ENCODE results near the gene CADM1. TPM values are rescaled to one million over a fixed set of nuclear protein-coding genes. Genes with fewer than 3 reads are reported as not detected.

Gene CADM1
- total RNA-seq, 2 experiments from 2014 or later, result 59.7 to 89.7 TPM

DNA sequence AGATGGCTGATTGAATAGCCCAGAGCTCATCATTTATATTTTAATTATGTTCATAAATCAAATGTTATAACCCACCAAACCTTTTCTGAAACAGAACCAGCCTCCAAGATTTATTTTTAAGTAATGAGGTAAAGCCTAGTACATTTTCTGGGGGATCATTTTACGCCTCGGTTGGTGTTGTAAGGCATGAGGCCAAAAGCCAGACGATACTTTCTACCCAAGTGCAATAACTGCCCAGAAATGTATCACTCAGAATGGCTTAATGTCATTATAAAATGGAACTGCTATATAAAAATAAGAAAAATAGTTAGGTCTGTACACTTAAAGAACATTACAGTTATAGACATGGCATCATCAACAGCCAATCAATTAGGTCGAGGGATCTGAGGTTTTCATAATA is 283.3 kb downstream of the CADM1 start:
- Histone ChIP-seq H3K27ac (ENCODE audit: low read depth, low read length, poor library complexity, severe bottlenecking) (peak overlapping the region; percentile 89), H3K4me2 (ENCODE audit: low read length) (peak overlapping the region; percentile 72), H3K9me2 (ENCODE audit: insufficient read depth, low read length) (no peaks in the 10 kb centered on the region), H2AFZ (ENCODE audit: low read length) (no peak overlapping the region), H3K36me3 (ENCODE audit: insufficient read depth, low read length) (peaks cover 18% of the 10 kb centered on the region), H3K4me1 (ENCODE audit: insufficient read depth, low read length, poor library complexity, severe bottlenecking) (peaks cover 84% of the 10 kb centered on the region), H3K9me3 (ENCODE audit: low read length) (no peaks in the 10 kb centered on the region), H3K79me2 (ENCODE audit: insufficient read depth, low read depth, low read length) (no peaks in the 10 kb centered on the region), H3K4me3 (ENCODE audit: low read depth, low read length, poor library complexity, severe bottlenecking) (no peak overlapping the region), H4K20me1 (ENCODE audit: insufficient read depth, low read length) (no peaks in the 10 kb centered on the region)
- BruUV-seq (replicated peaks), result no TSS peak
- TF ChIP-seq EZH2phosphoT487 (IDR thresholded peaks at IDR 0.05; ENCODE audit: borderline replicate concordance, low read depth, low read length), result no peak
- TF ChIP-seq, protein P1, sequence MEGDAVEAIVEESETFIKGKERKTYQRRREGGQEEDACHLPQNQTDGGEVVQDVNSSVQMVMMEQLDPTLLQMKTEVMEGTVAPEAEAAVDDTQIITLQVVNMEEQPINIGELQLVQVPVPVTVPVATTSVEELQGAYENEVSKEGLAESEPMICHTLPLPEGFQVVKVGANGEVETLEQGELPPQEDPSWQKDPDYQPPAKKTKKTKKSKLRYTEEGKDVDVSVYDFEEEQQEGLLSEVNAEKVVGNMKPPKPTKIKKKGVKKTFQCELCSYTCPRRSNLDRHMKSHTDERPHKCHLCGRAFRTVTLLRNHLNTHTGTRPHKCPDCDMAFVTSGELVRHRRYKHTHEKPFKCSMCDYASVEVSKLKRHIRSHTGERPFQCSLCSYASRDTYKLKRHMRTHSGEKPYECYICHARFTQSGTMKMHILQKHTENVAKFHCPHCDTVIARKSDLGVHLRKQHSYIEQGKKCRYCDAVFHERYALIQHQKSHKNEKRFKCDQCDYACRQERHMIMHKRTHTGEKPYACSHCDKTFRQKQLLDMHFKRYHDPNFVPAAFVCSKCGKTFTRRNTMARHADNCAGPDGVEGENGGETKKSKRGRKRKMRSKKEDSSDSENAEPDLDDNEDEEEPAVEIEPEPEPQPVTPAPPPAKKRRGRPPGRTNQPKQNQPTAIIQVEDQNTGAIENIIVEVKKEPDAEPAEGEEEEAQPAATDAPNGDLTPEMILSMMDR (conservative IDR thresholded peaks at IDR 0.05; ENCODE audit: low read length), result no peak
- ChIA-PET POLR2A (interaction anchor here (1.1 to 1.4 kb wide), 3 partner anchors 10 to 38 kb away, joined by 3 to 7 read pairs (median 6); no protein-coding TSS in a partner anchor), CTCF (ENCODE audit: unreplicated experiment) (no interaction called here)
- intact Hi-C loops (cut with micrococcal nuclease; ENCODE audit: unreplicated experiment), result loop anchor here (5.0 to 10.0 kb wide), 2 partner anchors 281 to 714 kb away; partner anchors contain the start of gene CADM1
- no peak for DNase-seq (ENCODE audit: low spot score)

DNA sequence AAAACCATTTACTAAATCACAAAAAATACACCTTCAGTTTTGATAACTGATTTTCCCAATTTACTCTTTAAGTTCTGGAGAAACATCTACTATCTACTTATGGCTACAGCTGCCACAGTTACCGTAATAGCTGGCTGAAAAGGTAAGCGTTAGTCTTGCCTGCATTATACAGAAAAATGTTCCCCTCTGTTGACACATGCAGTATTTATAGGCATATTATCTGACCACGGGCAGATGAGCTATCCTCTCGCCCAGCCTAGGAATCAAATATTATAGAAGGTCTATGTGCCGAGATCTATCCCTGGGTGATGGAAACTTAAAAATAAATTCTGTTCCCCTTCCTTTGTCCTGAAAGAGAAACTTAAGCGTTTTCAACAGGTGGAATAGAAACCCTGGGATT is 283.8 kb downstream of the CADM1 start:
- BruUV-seq (replicated peaks), result no TSS peak
- intact Hi-C loops (cut with micrococcal nuclease; ENCODE audit: unreplicated experiment), result loop anchor here (5.0 to 10.0 kb wide), 2 partner anchors 282 to 714 kb away; partner anchors contain the start of gene CADM1
- TF ChIP-seq EZH2phosphoT487 (IDR thresholded peaks at IDR 0.05; ENCODE audit: borderline replicate concordance, low read depth, low read length), result no peak
- TF ChIP-seq, protein P1 (conservative IDR thresholded peaks at IDR 0.05; ENCODE audit: low read length), result no peak

DNA sequence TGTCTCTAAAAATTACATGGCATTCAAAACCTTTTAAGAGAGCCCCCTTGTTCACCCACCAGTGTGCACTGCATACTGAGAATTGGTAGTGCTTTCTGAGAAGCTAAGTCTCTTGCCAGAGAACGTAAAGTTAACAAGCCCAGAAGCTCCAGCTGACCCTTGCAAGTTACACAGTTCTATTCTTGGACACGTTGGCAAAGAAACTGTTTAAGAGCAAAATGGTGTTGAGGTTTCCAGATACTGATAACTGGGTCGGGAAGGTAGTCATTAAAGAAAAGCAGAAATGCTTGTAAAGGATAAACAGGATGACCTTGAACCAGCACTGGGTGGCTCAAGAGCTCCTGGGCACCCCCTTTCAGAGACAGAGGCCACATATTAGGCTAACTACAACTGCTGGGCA is 284.8 kb downstream of the CADM1 start:
- CTCF ChIA-PET (ENCODE audit: unreplicated experiment), result no interaction called here
- peak; percentile 10 for DNase-seq (ENCODE audit: low spot score)
- peaks cover 73% of the 10 kb centered on the region for H3K4me1 ChIP-seq (ENCODE audit: insufficient read depth, low read length, poor library complexity, severe bottlenecking)
- POLR2A ChIA-PET, result interaction anchor here (0.7 to 1.6 kb wide), 8 partner anchors 9 to 1344 kb away, joined by 3 to 9 read pairs (median 3); partner anchors contain the start of gene USP28
- no peak overlapping the region for H3K27ac ChIP-seq (ENCODE audit: low read depth, low read length, poor library complexity, severe bottlenecking)
- H3K4me2 ChIP-seq (ENCODE audit: low read length), result peak overlapping the region; percentile 72
- no peak overlapping the region for H3K4me3 ChIP-seq (ENCODE audit: low read depth, low read length, poor library complexity, severe bottlenecking)
- H4K20me1 ChIP-seq (ENCODE audit: insufficient read depth, low read length), result no peaks in the 10 kb centered on the region
- H3K9me2 ChIP-seq (ENCODE audit: insufficient read depth, low read length), result no peaks in the 10 kb centered on the region
- BruUV-seq (replicated peaks), result no TSS peak
- H3K79me2 ChIP-seq (ENCODE audit: insufficient read depth, low read depth, low read length), result no peaks in the 10 kb centered on the region
- no peak overlapping the region; the same call in 1 of the 2 replicates for H2AFZ ChIP-seq (ENCODE audit: low read length)
- no peaks in the 10 kb centered on the region for H3K9me3 ChIP-seq (ENCODE audit: low read length)
- intact Hi-C loops (cut with micrococcal nuclease; ENCODE audit: unreplicated experiment), result no loop called here
- TF ChIP-seq EZH2phosphoT487 (IDR thresholded peaks at IDR 0.05; ENCODE audit: borderline replicate concordance, low read depth, low read length), result no peak
- TF ChIP-seq, protein P1 (conservative IDR thresholded peaks at IDR 0.05; ENCODE audit: low read length), result no peak
- peaks cover 33% of the 10 kb centered on the region for H3K36me3 ChIP-seq (ENCODE audit: insufficient read depth, low read length)

More for the DNA sequence above, 283.8 kb downstream of the CADM1 start:
- H3K9me2 ChIP-seq (ENCODE audit: insufficient read depth, low read length), result no peaks in the 10 kb centered on the region
- no peaks in the 10 kb centered on the region for H3K9me3 ChIP-seq (ENCODE audit: low read length)
- H3K27ac ChIP-seq (ENCODE audit: low read depth, low read length, poor library complexity, severe bottlenecking), result no peak overlapping the region
- ChIA-PET CTCF (ENCODE audit: unreplicated experiment) (no interaction called here), POLR2A (interaction anchor here (0.8 to 1.6 kb wide), 6 partner anchors 10 to 710 kb away, joined by 3 to 7 read pairs (median 4); no protein-coding TSS in a partner anchor)
- H3K4me3 ChIP-seq (ENCODE audit: low read depth, low read length, poor library complexity, severe bottlenecking), result no peak overlapping the region
- H3K4me2 ChIP-seq (ENCODE audit: low read length), result peak overlapping the region; percentile 72
- H4K20me1 ChIP-seq (ENCODE audit: insufficient read depth, low read length), result no peaks in the 10 kb centered on the region
- H3K79me2 ChIP-seq (ENCODE audit: insufficient read depth, low read depth, low read length), result no peaks in the 10 kb centered on the region
- peaks cover 83% of the 10 kb centered on the region for H3K4me1 ChIP-seq (ENCODE audit: insufficient read depth, low read length, poor library complexity, severe bottlenecking)
- H3K36me3 ChIP-seq (ENCODE audit: insufficient read depth, low read length), result peaks cover 22% of the 10 kb centered on the region
- H2AFZ ChIP-seq (ENCODE audit: low read length), result no peak overlapping the region; the same call in 1 of the 2 replicates
- DNase-seq (ENCODE audit: low spot score), result no peak
